Measurements from ENCODE around the gene BCL7C.
"Not testable (repeated sequence)": the region's sequence is repeated elsewhere in the genome, so short reads cannot be mapped to it uniquely, and the experiment has no call there.

The BCL7C gene

DNA sequence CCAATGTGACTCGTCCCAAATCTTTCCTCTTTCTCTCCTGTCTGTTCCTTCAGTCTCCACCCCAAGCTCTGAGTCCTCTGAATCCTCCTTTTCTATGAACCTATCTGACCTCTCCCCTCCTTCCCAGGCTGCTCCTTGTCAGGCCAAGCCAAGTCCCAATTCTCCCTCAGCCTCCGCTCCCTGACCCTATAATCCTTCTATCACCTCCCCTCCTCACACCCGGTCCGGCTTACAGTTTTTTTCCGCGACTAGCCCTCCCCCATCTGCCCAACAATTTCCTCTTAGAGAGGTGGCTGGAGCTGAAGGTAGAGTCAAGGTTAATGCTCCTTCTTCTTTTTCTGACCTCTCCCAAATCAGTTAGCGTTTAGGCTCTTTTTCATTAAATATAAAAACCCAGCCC lies 33.1 kb downstream of the BCL7C start:
- not testable (repeated sequence) for DNase-seq (ENCODE audit: low spot score)

GRCh38 chr16:30858829-30859423 lies 35.0 kb downstream of the BCL7C start:
- no peak for DNase-seq (ENCODE audit: low spot score)

DNA sequence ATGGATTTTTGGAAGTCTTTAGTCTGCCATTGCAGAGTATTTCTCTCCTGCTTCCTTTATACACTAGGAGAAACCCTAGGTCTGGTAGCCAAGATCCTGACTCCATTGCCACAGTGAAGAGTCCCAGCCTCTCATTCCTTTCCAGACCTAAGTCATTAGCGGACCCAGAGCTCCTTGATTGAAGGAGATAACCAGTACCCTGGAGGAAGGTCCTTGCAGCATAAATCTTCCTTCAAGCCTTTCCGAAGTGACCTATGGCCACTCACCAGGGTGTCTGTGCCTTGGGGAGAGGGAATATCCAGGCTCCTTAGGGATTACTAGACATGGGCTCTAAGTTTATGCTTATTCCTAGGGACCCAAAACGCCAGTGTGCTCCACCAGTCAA lies 35.8 kb downstream of the BCL7C start:
- no peak for DNase-seq (ENCODE audit: low spot score)

DNA sequence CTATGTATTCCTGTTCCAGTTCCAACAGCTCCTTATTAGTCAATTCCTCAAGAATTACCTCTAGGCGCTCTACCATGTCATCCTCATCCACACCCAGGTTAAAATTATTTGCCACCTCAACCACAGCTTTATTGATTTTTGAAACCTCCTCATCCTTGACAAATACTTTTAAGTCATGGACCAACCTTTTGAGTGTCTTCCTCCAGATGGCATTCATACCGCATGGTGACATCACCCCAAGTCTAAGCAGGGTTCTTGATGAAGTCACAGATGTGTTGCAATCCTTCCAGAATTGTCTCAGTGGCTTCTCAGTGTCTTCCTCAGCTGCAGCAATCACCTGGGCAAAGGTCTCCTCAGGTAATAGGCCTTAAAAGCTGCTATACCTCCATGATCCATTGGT lies 40.1 kb downstream of the BCL7C start:
- no peak for DNase-seq (ENCODE audit: low spot score)

DNA sequence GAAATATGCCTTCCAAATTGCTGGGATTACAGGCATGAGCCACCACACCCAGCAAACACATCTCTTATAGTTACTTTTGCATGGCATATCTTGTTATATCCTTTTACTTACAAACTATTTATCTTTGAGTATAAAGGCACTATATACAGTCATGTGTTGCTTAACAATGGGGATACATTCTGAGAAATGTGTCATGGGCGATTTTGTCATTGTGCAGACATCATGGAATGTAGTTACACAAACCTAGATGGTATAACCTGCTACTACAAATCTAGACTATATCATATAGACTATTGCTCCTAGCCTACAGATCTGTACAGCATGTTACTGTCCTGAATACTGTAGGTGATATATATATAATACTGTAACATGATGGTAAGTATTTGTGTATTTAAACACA lies 43.6 kb downstream of the BCL7C start:
- DNase-seq (ENCODE audit: low spot score), result no peak

GRCh38 chr16:30846649-30847402 lies 47.1 kb downstream of the BCL7C start:
- DNase-seq (ENCODE audit: low spot score), result no peak

- DNase-seq (ENCODE audit: low spot score), result peak; percentile 72
Measured at GRCh38 chr16:30844671-30845449, 49.0 kb downstream of the BCL7C start.

GRCh38 chr16:30844346-30844670 lies 49.6 kb downstream of the BCL7C start:
- no peak for DNase-seq (ENCODE audit: low spot score)

DNA sequence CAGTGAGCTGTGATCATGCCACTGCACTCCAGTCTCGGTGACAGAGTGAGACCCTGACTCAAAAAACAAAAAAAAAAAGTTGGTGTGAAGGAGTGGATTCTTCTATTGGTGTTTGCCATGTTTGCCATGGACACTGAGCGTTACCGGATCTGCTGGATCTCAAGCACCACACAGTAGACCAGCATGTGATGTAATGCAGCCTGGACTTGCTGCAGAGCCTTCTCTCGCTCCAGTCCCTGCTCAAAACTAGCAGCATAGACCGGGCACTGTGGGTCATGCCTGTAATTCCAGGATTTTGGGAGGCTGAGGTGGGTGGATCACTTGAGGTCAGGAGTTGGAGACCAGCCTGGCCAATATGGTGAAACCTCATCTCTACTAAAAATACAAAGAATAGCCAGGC lies 50.4 kb downstream of the BCL7C start:
- DNase-seq (ENCODE audit: low spot score), result no peak

DNA sequence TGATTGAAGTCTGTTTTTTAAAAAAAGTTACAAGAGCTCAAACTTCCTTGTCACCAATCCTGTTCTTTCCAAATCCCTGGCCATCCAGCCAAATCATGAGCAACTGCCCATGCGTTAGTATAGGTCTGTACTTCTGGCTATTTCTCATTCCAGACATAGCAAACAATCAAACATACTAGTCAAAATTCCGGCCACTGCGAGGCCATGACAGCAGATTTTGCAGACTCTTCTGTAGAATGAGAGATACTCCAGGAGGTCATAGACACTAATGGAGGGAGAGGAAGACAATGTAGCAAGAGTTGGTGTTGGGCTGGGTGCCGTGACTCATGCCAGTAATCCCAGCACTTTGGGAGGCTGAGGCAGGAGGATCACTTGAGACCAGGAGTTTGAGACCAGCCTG lies 50.9 kb downstream of the BCL7C start:
- no peak for DNase-seq (ENCODE audit: low spot score)

- no peak for DNase-seq (ENCODE audit: low spot score)
Measured at GRCh38 chr16:30841332-30841731, 52.5 kb downstream of the BCL7C start.

DNA sequence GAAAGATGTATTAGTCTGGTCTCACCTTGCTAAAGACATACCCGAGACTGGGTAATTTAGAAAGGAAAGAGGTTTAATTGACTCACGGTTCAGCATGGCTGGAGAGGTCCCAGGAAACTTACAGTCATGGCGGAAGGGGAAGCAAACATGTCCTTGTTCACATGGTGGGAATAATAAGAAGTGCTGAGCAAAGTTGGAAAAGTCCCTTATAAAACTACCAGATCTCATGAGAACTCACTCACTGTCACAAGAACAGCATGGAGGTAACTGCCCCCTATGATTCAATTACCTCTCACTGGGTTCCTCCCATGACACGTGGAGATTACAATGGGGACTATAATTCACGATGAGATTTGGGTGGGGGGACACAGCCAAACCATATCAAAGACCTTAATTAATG lies 53.3 kb downstream of the BCL7C start:
- no peak for DNase-seq (ENCODE audit: low spot score)

DNA sequence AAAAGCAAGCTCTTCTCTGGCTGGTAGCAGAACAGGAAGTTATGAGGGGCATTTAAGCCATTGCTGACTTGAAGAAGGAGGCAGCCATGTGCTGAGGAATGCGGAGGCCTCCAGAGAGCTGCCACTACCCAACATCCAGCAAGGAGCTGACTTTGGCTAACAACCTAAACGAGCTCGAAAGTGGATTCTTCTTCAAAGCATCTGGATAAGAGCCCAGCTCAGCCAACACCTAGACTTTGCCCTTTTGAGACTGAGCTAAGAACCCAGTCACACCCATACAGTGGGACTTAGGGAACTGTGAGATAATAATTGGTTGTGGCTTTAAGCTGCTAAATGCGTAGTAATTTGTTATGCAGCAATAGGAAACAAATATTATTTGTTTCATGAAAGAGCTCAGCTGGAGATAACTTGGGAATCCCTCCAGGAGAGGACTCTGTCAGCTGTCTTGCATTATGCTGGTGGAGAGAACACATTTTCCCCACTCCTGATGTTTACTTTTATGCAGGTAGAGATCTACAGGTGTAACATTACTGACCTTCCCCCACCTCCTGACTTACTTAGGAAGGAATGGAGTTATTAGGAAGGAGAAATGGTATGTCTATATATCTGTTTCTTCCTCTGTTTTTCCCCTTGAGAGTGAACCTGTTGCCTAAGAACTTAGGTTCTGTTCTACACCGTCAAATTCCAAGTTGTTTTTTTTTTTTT lies 54.2 kb downstream of the BCL7C start:
- no peak for DNase-seq (ENCODE audit: low spot score)

DNA sequence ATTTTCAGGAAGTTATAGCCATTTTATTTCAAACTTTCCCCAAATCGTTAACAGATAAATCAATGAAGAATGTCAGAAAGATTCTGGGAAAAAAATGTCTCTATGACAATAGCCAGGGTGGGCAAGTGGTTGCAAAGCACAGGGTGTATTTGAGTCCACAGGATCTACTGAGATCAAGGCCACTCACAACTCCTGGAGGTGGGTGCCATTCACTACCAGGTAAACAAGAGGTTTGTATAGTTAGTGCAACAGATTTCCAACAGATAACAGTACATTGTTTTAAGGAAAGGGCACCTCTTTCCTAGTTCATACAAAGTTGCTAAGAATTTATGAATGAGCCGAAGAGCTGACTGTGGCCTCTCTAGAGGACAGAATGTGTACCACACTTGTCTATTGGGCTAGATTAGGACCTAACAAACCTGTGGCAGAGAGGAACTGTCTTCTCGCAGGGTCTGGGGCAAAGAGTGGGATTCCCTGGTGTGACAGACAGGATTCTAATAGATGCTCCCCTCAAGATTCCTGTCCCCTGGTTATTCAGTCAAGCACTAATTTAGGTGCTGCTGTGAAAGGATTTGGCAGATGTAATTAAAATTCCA lies 54.9 kb downstream of the BCL7C start:
- no peak for DNase-seq (ENCODE audit: low spot score)

DNA sequence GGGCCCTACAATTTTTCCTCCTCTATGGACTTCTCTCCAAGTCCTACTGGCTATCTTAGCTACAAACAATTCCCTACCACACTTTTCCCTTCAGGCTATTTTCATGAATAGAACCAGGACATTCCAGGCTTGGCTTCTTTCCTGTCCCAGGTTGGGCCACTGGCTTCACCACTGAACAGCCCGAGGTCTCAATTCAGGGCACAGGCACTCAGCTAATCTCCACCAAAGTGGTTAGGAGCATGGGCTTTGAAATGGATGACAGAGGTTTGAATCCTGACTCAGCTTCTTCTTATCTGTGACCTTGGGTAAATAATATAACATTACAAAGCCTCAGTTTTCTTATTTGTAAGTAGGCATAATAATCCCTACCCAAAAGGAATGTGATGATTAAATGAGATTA lies 56.0 kb downstream of the BCL7C start:
- no peak for DNase-seq (ENCODE audit: low spot score)

Measured in left forelimb (tissue), 1 donor.